Pericardium fibroblast (primary cell): Measurements from ENCODE around the gene TRIM49. TPM values are rescaled to one million over a fixed set of nuclear protein-coding genes. Genes with fewer than 3 reads are reported as not detected.

ENCODE experiments used
- total RNA-seq: library from RNA; depleted of rRNA; stranded (reverse); fragments of >200 nt; gene quantifications from 2 replicates; pipeline ENCODE4 v1.2.3, GENCODE V29; 2015

Gene TRIM49, protein sequence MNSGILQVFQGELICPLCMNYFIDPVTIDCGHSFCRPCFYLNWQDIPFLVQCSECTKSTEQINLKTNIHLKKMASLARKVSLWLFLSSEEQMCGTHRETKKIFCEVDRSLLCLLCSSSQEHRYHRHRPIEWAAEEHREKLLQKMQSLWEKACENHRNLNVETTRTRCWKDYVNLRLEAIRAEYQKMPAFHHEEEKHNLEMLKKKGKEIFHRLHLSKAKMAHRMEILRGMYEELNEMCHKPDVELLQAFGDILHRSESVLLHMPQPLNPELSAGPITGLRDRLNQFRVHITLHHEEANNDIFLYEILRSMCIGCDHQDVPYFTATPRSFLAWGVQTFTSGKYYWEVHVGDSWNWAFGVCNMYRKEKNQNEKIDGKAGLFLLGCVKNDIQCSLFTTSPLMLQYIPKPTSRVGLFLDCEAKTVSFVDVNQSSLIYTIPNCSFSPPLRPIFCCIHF
- total RNA-seq = not detected in 2 replicates

DNA sequence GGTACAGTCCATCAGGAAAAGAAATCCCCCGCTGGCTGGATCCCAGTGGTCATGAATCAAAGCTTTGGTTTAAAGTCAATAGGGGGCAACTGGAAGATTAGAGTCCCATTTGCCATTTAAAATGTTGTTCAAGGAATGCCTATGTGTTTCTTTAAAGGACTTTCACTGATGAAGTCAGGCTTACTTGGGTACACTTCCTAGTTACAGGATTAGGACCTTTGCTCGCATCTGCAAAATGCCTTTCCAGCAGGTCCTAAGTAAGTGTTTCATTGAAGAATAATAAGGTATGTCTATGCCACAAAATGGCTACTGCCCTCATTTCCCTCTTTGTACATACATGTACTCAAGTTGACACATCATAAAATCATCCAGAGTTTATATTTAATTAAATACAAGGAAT is at the start of gene TRIM49:
Gene TRIM49, minus strand, starts transcription at position 101 of the 400 bp plus-strand sequence. CDS start 4,106 bp downstream, outside the sequence.

Other genes starting within 250 kb of the TRIM49 start
- gene TRIM77, start 98.3 kb downstream of the TRIM49 start, total RNA-seq = not detected in 2 replicates
- not detected in 2 replicates for gene TRIM64B, start 69.9 kb upstream of the TRIM49 start, total RNA-seq
- not detected in 2 replicates for gene TRIM49D1, start 113.7 kb upstream of the TRIM49 start, total RNA-seq
- not detected in 2 replicates for gene TRIM49D2, start 115.5 kb upstream of the TRIM49 start, total RNA-seq
- gene TRIM64, start 157.5 kb upstream of the TRIM49 start, total RNA-seq = not detected in 2 replicates
- not detected in 2 replicates for gene TRIM49C, start 222.5 kb upstream of the TRIM49 start, total RNA-seq